ENCODE data around the gene QRFP. TPM values are rescaled to one million over a fixed set of nuclear protein-coding genes. Genes with fewer than 3 reads are reported as not detected.
A peak's percentile ranks its signal among the peaks of the same experiment; 100 is the strongest.

The QRFP gene
- total and polyA plus RNA-seq, 11 donors: not detected

DNA sequence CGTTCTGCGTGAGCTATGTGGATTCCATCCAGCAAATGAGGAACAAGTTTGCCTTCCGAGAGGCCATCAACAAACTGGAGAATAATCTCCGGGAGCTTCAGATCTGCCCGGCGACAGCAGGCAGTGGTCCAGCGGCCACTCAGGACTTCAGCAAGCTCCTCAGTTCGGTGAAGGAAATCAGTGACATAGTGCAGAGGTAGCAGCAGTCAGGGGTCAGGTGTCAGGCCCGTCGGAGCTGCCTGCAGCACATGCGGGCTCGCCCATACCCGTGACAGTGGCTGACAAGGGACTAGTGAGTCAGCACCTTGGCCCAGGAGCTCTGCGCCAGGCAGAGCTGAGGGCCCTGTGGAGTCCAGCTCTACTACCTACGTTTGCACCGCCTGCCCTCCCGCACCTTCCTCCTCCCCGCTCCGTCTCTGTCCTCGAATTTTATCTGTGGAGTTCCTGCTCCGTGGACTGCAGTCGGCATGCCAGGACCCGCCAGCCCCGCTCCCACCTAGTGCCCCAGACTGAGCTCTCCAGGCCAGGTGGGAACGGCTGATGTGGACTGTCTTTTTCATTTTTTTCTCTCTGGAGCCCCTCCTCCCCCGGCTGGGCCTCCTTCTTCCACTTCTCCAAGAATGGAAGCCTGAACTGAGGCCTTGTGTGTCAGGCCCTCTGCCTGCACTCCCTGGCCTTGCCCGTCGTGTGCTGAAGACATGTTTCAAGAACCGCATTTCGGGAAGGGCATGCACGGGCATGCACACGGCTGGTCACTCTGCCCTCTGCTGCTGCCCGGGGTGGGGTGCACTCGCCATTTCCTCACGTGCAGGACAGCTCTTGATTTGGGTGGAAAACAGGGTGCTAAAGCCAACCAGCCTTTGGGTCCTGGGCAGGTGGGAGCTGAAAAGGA is 10.9 kb downstream of the QRFP start:
- DNase-seq: peak in 2 of 5 donors; percentile 24 to 38
- H3K27me3 ChIP-seq: no peaks in the 10 kb centered on the region
- no peak overlapping the region for H3K4me3 ChIP-seq
- no peaks in the 10 kb centered on the region for H3K9me3 ChIP-seq
- intact Hi-C loops (cut with DNase I): no loop called here
- ATAC-seq: peak in 1 of 4 donors; percentile 13
- no peaks in the 10 kb centered on the region for H3K4me1 ChIP-seq
- peak overlapping the region in 1 of 12 donors; percentile 65 for H3K27ac ChIP-seq
- WGBS, 4 donors: 85 to 90% (median 86%) methylated on average over 30 to 35 of the region's 35 CpGs
- peaks cover 2 to 100% (median 97%) of the 10 kb centered on the region in 9 donors for H3K36me3 ChIP-seq
- TF ChIP-seq POLR2A (IDR thresholded peaks at IDR 0.05): no peak
- TF ChIP-seq, protein P1, sequence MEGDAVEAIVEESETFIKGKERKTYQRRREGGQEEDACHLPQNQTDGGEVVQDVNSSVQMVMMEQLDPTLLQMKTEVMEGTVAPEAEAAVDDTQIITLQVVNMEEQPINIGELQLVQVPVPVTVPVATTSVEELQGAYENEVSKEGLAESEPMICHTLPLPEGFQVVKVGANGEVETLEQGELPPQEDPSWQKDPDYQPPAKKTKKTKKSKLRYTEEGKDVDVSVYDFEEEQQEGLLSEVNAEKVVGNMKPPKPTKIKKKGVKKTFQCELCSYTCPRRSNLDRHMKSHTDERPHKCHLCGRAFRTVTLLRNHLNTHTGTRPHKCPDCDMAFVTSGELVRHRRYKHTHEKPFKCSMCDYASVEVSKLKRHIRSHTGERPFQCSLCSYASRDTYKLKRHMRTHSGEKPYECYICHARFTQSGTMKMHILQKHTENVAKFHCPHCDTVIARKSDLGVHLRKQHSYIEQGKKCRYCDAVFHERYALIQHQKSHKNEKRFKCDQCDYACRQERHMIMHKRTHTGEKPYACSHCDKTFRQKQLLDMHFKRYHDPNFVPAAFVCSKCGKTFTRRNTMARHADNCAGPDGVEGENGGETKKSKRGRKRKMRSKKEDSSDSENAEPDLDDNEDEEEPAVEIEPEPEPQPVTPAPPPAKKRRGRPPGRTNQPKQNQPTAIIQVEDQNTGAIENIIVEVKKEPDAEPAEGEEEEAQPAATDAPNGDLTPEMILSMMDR (IDR thresholded peaks at IDR 0.05): no peak

DNA sequence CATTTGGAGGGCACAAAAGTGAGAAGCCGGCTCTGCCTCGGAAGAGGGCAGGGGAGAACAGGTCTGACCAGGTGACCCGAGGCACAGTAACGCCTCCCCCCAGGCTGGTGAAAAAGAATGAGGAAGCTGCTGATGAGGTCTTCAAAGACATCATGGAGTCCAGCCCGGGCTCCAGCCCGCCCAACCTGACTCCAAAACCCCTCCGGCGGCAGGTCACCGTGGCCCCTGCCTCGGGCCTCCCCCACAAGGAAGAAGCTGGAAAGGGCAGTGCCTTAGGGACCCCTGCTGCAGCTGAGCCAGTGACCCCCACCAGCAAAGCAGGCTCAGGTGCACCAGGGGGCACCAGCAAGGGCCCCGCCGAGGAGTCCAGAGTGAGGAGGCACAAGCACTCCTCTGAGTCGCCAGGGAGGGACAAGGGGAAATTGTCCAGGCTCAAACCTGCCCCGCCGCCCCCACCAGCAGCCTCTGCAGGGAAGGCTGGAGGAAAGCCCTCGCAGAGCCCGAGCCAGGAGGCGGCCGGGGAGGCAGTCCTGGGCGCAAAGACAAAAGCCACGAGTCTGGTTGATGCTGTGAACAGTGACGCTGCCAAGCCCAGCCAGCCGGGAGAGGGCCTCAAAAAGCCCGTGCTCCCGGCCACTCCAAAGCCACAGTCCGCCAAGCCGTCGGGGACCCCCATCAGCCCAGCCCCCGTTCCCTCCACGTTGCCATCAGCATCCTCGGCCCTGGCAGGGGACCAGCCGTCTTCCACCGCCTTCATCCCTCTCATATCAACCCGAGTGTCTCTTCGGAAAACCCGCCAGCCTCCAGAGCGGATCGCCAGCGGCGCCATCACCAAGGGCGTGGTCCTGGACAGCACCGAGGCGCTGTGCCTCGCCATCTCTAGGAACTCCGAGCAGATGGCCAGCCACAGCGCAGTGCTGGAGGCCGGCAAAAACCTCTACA is 11.8 kb downstream of the QRFP start:
- no peak overlapping the region for H3K4me3 ChIP-seq
- 90 to 92% (median 91%) methylated on average over 43 to 47 of the region's 47 CpGs for WGBS, 4 donors
- H3K27ac ChIP-seq: peak overlapping the region in 1 of 12 donors; percentile 65
- H3K4me1 ChIP-seq: no peaks in the 10 kb centered on the region
- no peak for TF ChIP-seq POLR2A (IDR thresholded peaks at IDR 0.05)
- TF ChIP-seq, protein P1 (IDR thresholded peaks at IDR 0.05): no peak
- no peaks in the 10 kb centered on the region for H3K27me3 ChIP-seq
- ATAC-seq (no peak), DNase-seq (peak in 2 of 5 donors; percentile 21 to 58)
- intact Hi-C loops (cut with DNase I): no loop called here
- no peaks in the 10 kb centered on the region for H3K9me3 ChIP-seq
- H3K36me3 ChIP-seq: peaks cover 2 to 100% (median 97%) of the 10 kb centered on the region in 9 donors

DNA sequence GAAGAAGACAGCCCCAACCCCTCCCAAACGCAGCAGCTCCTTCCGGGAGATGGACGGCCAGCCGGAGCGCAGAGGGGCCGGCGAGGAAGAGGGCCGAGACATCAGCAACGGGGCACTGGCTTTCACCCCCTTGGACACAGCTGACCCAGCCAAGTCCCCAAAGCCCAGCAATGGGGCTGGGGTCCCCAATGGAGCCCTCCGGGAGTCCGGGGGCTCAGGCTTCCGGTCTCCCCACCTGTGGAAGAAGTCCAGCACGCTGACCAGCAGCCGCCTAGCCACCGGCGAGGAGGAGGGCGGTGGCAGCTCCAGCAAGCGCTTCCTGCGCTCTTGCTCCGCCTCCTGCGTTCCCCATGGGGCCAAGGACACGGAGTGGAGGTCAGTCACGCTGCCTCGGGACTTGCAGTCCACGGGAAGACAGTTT is 12.5 kb downstream of the QRFP start:
- WGBS, 4 donors: 78 to 86% (median 85%) methylated on average over 11 to 25 of the region's 25 CpGs
- ATAC-seq (no peak), DNase-seq (peak in 1 of 5 donors; percentile 25)
- Histone ChIP-seq H3K27ac (peak overlapping the region in 1 of 12 donors; percentile 65), H3K9me3 (no peaks in the 10 kb centered on the region), H3K4me1 (no peaks in the 10 kb centered on the region), H3K36me3 (peaks cover 2 to 100% (median 99%) of the 10 kb centered on the region in 9 donors), H3K27me3 (no peaks in the 10 kb centered on the region), H3K4me3 (no peak overlapping the region)
- TF ChIP-seq POLR2A (IDR thresholded peaks at IDR 0.05): no peak
- TF ChIP-seq, protein P1 (IDR thresholded peaks at IDR 0.05): no peak
- intact Hi-C loops (cut with DNase I): no loop called here
